OCI-LY1 (cell line): Measurements from ENCODE around the gene LENEP.

ENCODE experiments used
- CTCF ChIP-seq: fragments of 200-600 bp; sonication (generic), shearing (Covaris generic); IDR thresholded peaks from 2 replicates; pipeline ENCODE4 v1.5.1; 2017; ENCODE audit warnings: mild to moderate bottlenecking, antibody characterized with exemption, low read length, moderate library complexity, mixed read lengths
- EZH2 ChIP-seq: fragments of 200-600 bp; sonication (generic), shearing (Covaris generic); IDR thresholded peaks from 2 replicates; pipeline ENCODE4 v1.8.0; 2017; ENCODE audit warnings: borderline replicate concordance, mixed run types, mild to moderate bottlenecking, antibody characterized with exemption, low read length, moderate library complexity, mixed read lengths

GRCh38 chr1:155029513-155030242 lies 36.3 kb downstream of the LENEP start:
- TF ChIP-seq EZH2 (no peak), CTCF (no peak)
